SJCRH30 (cell line): Measurements from ENCODE around the gene UBE2I. TPM values are rescaled to one million over a fixed set of nuclear protein-coding genes. Genes with fewer than 3 reads are reported as not detected.

Source experiments
- DNase-seq, 2 experiments: peaks; one replicate each; pipeline ENCODE4 v3.0.0-alpha.2; 2015 to 2020
- H3K27ac ChIP-seq: fragments of 250-450 bp; sonication (Bioruptor Pico); 2 replicates; pipeline ENCODE4 v1.5.1; 2020; ENCODE audit warnings: mild to moderate bottlenecking, moderate library complexity
- H3K27me3 ChIP-seq: fragments of 250-450 bp; sonication (Bioruptor Pico); 2 replicates; pipeline ENCODE4 v1.5.1; 2020; ENCODE audit warnings: mild to moderate bottlenecking, moderate library complexity
- H3K36me3 ChIP-seq: fragments of 250-450 bp; sonication (Bioruptor Pico); 2 replicates; pipeline ENCODE4 v1.5.1; 2020; ENCODE audit warnings: mild to moderate bottlenecking, moderate library complexity
- H3K4me1 ChIP-seq: fragments of 250-450 bp; sonication (Bioruptor Pico); 2 replicates; pipeline ENCODE4 v1.5.1; 2020; ENCODE audit warnings: mild to moderate bottlenecking, moderate library complexity
- H3K4me3 ChIP-seq: fragments of 250-450 bp; sonication (Bioruptor Pico); 2 replicates; pipeline ENCODE4 v1.5.1; 2020; ENCODE audit warnings: mild to moderate bottlenecking, moderate library complexity
- H3K9me3 ChIP-seq: fragments of 250-450 bp; sonication (Bioruptor Pico); replicated peaks from 2 replicates; pipeline ENCODE4 v1.5.1; 2020; ENCODE audit warnings: mild to moderate bottlenecking, moderate library complexity
- total RNA-seq: library from RNA; depleted of rRNA; stranded (reverse); fragments of >200 nt; shearing (Covaris generic); gene quantifications from 2 replicates; pipeline ENCODE4 v1.2.3, GENCODE V29; 2014

The UBE2I gene
- total RNA-seq, 1 experiment from 2014 or later: 181 TPM

DNA sequence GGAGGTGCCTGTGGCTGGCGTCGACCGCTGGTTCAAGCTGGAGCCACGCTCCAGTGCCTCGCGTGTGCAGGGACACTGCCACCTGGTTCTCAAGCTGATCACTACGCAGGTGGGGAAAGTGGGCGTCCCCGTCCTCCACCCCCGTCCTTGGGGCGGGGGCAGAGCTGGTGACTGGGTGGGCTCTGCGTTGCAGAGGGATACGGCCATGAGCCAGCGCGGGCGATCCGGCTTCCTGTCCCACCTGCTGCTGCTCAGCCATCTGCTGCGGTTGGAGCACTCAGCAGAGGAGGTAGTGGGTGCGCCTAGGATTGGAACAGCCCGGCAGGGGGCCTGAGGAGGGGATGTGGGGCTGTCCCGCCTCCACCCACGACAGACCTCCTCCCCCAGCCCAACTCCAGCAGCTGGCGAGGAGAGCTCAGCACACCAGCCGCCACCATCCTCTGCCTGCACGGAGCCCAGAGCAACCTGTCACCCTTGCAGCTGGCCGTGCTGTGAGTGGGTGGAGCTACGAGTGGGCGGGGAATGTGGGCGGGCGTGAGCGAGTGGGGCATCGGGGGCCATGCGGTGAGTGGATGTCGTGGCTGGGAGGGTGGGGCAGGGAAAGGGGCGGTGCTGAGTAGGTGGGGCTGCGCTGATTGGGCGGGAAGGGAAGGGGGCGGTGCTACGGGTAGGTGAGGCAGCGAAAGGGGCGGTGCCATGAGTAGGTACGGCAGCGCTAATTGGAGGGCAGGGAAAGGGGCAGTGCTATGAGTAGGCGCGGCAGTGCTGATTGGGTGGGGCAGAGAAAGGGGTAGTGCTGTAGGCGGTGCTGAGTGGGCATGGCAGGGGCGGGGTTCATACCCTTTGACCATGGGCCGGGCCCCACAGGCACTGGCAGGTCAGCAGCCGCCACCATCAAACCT is 33.3 kb downstream of the UBE2I start:
- Histone ChIP-seq H3K4me3 (peak overlapping the region; percentile 25; the same call in 1 of the 2 replicates), H3K4me1 (peaks cover 14% of the 10 kb centered on the region), H3K27ac (no peak overlapping the region), H3K9me3 (no peaks in the 10 kb centered on the region), H3K27me3 (0 out of 2 replicates have a peak, but pooled peaks cover 2% of the 10 kb centered on the region), H3K36me3 (no peaks in the 10 kb centered on the region)
- DNase-seq: peak; percentile 99

DNA sequence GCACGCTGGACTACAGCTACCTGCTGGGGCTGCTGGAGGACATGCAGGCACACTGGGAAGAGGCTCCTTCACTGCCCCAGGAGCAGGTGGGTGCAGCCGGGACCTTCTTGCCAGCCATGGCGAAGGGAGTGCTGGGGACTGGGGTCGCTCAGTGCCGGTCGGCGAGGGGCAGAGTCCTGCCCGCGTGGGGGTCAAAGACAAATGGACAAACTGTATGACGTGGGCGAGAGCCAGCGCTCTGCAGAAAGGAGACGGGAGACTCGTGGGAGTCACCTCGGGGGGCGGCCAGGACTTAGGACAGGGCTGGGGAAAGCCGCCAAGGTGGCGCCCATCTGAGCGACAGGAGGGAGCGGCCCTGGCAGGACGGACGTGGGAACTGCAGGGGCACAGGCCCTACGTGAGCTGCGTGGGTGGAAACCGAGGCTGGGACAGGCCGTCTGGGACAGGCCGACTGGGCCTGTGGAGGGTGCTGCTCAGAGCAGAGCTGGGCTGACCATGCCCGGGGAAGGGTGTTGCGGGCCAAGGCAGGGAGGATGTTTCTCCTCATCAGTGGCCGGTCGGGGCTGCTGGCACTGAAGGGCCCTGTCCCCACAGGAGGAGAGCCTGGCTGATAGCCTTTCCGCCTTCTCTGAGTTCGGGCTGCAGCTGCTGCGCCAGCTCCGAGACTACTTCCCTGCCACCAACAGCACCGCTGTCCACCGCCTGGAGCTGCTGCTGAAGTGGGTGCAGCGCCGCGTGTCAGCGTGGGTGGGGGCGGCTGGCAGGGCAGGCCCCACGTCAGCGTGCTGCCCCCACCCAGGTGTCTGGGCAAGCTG is 34.2 kb downstream of the UBE2I start:
- H3K4me1 ChIP-seq: peaks cover 14% of the 10 kb centered on the region
- no peaks in the 10 kb centered on the region for H3K9me3 ChIP-seq
- 0 out of 2 replicates have a peak overlapping the region, but pooled peaks have one; percentile 5 for H3K4me3 ChIP-seq
- H3K27me3 ChIP-seq: 0 out of 2 replicates have a peak, but pooled peaks cover 2% of the 10 kb centered on the region
- H3K36me3 ChIP-seq: no peaks in the 10 kb centered on the region; the same call in 1 of the 2 replicates
- H3K27ac ChIP-seq: no peak overlapping the region
- peak; percentile 40 to 44 for DNase-seq

DNA sequence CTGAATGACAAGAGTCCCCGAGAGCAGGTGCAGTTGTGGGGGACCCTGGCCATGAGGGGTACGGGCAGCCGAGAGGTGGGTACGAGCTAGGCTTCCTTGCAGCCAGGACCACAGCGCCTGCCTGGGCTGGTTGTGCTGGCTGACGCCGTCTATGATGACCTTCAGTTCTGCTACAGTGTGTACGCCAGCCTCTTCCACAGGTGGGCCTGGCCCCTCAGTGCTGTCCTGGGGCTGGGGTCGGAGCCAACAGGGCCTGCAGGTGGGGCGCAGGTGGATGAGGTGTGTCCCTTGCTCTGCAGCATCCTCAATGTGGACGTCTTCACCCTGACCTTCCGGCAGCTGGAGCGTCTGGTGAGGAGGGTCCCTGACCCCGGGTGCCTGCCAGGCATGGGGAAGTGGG is 35.1 kb downstream of the UBE2I start:
- Histone ChIP-seq H3K27ac (no peak overlapping the region), H3K4me1 (peaks cover 14% of the 10 kb centered on the region), H3K9me3 (no peaks in the 10 kb centered on the region), H3K27me3 (0 out of 2 replicates have a peak, but pooled peaks cover 2% of the 10 kb centered on the region), H3K4me3 (no peak overlapping the region), H3K36me3 (no peaks in the 10 kb centered on the region; the same call in 1 of the 2 replicates)
- no peak for DNase-seq

DNA sequence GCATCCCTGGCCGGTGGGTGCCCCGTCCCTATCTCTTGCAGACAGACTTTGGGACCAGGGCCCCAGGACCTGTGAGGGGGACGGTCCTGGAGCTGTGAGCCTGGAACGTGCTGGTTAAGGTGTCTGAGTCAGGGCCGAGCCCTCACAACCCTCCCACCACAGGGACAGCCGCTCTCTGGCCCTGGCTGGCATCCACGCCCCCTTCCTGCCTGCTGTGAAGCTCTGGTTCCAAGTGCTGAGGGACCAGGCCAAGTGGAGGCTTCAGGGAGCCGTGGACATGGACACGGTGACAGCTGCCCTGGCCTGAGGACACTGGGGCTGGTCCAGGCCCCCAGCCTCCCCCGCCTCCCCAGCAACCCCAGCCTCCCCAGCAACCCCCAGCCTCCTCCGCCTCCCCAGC is 35.7 kb downstream of the UBE2I start:
- Histone ChIP-seq H3K36me3 (no peaks in the 10 kb centered on the region; the same call in 1 of the 2 replicates), H3K27me3 (0 out of 2 replicates have a peak, but pooled peaks cover 2% of the 10 kb centered on the region), H3K4me1 (peaks cover 14% of the 10 kb centered on the region), H3K4me3 (no peak overlapping the region), H3K9me3 (no peaks in the 10 kb centered on the region), H3K27ac (no peak overlapping the region)
- DNase-seq: peak; percentile 44 to 49

DNA sequence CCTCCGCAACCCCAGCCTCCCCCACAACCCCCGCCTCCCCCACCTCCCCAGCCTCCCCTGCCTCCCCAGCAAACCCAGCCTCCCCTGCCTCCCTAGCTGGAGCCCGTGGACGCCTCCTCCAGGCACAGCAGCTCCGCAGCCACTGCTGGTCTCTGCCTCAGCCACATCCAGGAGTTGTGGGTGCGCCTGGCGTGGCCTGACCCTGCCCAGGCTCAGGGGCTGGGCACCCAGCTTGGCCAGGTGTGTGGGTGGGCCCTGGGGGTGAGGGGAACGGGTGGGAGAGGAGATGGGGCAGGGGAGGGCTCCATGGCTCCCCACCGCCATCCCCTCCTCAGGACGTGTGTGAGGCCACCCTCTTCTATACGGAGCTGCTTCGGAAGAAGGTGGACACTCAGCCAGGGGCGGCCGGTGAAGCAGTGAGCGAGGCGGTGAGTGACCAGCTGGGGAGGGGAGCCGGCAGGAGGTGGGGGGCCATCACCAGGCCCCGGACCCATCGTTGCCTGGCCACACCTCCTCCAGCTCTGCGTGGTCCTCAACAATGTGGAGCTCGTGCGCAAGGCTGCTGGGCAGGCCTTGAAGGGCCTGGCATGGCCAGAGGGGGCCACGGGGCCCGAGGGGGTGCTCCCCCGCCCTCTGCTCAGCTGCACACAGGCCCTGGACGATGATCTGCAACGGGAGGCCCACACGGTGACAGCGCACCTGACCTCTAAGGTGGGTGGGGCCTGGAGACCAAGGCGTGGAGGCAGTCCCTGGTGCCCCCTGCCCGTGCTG is 36.4 kb downstream of the UBE2I start:
- Histone ChIP-seq H3K4me1 (peaks cover 16% of the 10 kb centered on the region), H3K27ac (no peak overlapping the region), H3K9me3 (no peaks in the 10 kb centered on the region), H3K36me3 (no peaks in the 10 kb centered on the region; the same call in 1 of the 2 replicates), H3K4me3 (no peak overlapping the region), H3K27me3 (0 out of 2 replicates have a peak, but pooled peaks cover 2% of the 10 kb centered on the region)
- DNase-seq: no peak

DNA sequence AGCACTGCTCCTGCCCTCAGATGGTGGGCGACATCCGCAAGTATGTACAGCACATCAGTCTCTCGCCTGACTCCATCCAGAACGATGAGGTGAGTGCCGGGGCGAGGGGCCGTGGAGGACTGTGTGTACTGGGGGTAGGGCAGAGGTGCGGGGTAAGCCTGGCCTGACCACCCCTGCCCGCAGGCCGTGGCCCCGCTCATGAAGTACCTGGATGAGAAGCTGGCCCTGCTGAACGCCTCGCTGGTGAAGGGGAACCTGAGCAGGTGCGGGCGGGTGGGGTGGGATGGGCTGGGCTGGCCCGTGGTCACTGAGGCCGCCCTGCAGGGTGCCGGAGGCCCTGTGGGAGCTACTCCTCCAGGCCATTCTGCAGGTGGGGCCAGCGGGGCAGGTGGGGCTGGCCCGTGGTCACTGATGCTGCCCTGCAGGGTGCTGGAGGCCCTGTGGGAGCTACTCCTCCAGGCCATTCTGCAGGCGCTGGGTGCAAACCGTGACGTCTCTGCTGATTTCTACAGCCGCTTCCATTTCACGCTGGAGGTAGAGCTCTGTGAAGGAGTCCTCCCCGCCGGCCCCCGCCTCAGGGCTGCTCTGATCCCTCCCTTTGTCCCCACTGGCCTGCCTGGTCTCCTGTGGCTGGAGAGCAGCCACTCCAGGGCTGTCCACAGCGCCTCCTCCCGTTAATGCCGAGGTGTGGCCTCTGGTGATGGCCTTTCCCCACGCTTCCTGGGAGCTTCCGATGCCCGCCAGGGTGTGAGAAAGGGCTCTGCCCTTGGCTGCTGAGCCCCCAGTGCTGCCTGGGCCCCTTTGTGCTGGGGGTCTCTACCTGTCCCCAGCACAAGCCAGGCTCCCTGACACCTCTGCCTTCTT is 37.2 kb downstream of the UBE2I start:
- peaks cover 18% of the 10 kb centered on the region for H3K4me1 ChIP-seq
- no peaks in the 10 kb centered on the region for H3K9me3 ChIP-seq
- H3K4me3 ChIP-seq: no peak overlapping the region
- no peaks in the 10 kb centered on the region; the same call in 1 of the 2 replicates for H3K36me3 ChIP-seq
- no peak for DNase-seq
- 0 out of 2 replicates have a peak, but pooled peaks cover 2% of the 10 kb centered on the region for H3K27me3 ChIP-seq
- H3K27ac ChIP-seq: no peak overlapping the region

DNA sequence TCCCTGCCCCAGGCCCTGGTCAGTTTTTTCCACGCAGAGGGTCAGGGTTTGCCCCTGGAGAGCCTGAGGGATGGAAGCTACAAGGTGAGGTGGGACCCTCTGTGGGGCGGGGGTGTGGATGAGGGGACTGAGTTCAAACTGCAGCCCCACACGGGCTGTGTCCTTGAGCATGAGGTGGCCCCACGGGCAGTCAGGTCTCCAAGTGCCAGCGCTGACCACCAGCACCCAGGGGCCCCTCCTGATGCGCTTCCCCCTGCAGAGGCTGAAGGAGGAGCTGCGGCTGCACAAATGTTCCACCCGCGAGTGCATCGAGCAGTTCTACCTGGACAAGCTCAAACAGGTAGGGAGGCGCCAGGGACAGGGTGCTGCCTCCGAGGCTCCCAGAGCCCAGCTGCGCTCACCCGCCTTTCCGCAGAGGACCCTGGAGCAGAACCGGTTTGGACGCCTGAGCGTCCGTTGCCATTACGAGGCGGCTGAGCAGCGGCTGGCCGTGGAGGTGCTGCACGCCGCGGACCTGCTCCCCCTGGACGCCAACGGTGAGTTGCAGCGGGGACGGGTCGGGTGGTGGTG is 37.9 kb downstream of the UBE2I start:
- Histone ChIP-seq H3K27me3 (0 out of 2 replicates have a peak, but pooled peaks cover 2% of the 10 kb centered on the region), H3K36me3 (no peaks in the 10 kb centered on the region; the same call in 1 of the 2 replicates), H3K27ac (no peak overlapping the region), H3K4me3 (no peak overlapping the region), H3K4me1 (peaks cover 16% of the 10 kb centered on the region), H3K9me3 (no peaks in the 10 kb centered on the region)
- DNase-seq: no peak

DNA sequence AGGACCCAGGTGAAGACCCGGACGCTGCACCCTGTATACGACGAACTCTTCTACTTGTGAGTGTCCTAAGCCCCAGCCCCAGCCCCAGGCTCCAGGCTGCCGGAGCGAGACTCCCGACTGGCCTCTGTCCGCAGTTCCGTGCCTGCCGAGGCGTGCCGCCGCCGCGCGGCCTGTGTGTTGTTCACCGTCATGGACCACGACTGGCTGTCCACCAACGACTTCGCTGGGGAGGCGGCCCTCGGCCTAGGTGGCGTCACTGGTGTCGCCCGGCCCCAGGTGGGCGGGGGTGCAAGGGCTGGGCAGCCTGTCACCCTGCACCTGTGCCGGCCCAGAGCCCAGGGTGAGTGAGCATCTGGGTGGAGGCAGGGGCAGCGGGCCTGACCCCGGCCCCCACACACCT is 38.5 kb downstream of the UBE2I start:
- H3K4me3 ChIP-seq: no peak overlapping the region
- no peaks in the 10 kb centered on the region; the same call in 1 of the 2 replicates for H3K36me3 ChIP-seq
- no peak for DNase-seq
- H3K4me1 ChIP-seq: peaks cover 15% of the 10 kb centered on the region
- H3K27me3 ChIP-seq: 0 out of 2 replicates have a peak, but pooled peaks cover 2% of the 10 kb centered on the region
- no peak overlapping the region for H3K27ac ChIP-seq
- no peaks in the 10 kb centered on the region for H3K9me3 ChIP-seq

DNA sequence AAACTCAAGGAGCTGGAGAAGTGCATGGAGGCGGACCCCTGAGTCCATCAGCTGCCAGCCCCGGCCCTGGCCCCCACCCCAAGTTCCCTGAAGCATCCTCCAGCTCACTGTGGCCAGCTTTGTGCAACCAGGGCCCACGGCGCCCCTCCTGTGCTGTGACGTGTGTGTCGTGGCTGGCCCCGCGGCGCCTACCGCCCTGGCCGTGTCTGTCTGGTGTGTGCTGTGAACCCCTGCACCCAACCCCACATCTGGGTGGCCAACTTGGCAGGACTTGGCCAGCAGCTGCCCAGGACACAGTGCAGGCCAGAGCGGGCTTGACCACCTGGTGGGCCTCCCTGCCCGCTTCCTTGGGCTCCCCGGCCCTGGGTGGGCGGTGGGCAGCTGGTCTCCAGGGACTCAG is 39.0 kb downstream of the UBE2I start:
- no peak for DNase-seq
- H3K27ac ChIP-seq: no peak overlapping the region
- peaks cover 12% of the 10 kb centered on the region for H3K4me1 ChIP-seq
- H3K27me3 ChIP-seq: 0 out of 2 replicates have a peak, but pooled peaks cover 2% of the 10 kb centered on the region
- H3K9me3 ChIP-seq: no peaks in the 10 kb centered on the region
- H3K36me3 ChIP-seq: no peaks in the 10 kb centered on the region; the same call in 1 of the 2 replicates
- no peak overlapping the region for H3K4me3 ChIP-seq

DNA sequence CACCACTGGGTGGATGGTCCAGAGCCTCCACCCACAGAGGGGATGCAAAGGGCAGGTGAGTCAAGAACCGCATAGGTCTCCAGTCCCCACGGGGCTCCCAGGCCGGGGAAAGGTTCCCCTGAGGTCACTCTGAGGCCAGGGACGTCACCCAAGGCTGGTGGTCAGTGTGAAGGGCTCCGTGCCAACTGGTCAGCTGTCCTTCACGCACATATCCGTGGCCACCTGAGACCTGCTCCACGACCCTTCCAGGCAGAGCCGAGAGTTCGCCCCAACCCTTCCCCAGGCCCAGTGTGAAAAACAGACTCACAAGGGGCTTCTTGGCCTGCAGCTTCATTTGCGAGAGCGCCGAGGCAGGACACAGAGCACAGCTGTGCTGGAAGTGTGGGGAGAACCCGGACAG is 39.5 kb downstream of the UBE2I start:
- DNase-seq: no peak
- H3K27ac ChIP-seq: no peak overlapping the region
- no peak overlapping the region for H3K4me3 ChIP-seq
- H3K9me3 ChIP-seq: no peaks in the 10 kb centered on the region
- 0 out of 2 replicates have a peak, but pooled peaks cover 2% of the 10 kb centered on the region for H3K27me3 ChIP-seq
- peaks cover 10% of the 10 kb centered on the region for H3K4me1 ChIP-seq
- H3K36me3 ChIP-seq: no peaks in the 10 kb centered on the region; the same call in 1 of the 2 replicates

DNA sequence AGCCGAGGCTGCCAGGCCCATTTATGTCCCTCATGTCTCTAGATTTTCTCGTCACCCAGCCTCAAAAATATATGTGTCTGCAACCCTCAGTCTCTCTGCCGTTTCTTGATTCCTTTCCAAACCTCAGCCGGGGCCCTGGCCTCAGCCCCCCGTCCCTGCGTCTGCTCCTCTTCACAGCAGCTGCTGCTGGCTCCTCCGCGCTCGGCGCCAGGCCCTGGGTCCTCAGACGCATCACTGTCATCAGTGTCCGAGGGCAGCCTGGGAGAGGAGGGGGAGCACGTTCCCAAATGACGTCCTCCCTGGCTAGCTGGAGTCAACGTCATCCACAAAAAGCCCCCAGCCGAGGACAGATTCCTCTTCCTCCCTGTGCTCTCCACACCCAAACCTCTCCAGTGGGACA is 39.9 kb downstream of the UBE2I start:
- Histone ChIP-seq H3K9me3 (no peaks in the 10 kb centered on the region), H3K4me1 (peaks cover 10% of the 10 kb centered on the region), H3K4me3 (no peak overlapping the region), H3K36me3 (no peaks in the 10 kb centered on the region; the same call in 1 of the 2 replicates), H3K27me3 (0 out of 2 replicates have a peak, but pooled peaks cover 2% of the 10 kb centered on the region), H3K27ac (no peak overlapping the region)
- DNase-seq: no peak

DNA sequence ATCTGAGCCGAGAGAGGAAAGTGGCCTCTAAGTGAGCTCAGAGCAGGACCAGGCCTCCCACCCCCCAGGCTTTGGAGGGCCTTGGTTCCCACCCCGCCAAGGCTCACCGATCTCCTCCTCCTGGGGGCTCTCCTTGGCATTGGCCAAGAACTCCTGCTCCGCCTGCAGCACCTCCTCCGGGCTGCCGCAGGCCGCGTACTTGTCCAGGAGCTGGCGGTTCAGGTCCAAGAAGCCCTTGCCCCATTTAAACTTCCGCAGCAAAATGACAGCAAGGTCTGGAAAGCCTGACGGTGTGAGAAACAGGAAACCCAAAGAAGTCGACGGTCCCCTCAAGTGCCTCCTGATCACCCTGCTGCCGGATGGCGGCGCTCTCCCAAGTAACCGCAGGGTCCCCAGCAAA is 40.5 kb downstream of the UBE2I start:
- no peaks in the 10 kb centered on the region for H3K9me3 ChIP-seq
- H3K4me1 ChIP-seq: peaks cover 7% of the 10 kb centered on the region
- H3K4me3 ChIP-seq: no peak overlapping the region
- H3K36me3 ChIP-seq: no peaks in the 10 kb centered on the region; the same call in 1 of the 2 replicates
- H3K27me3 ChIP-seq: no peaks in the 10 kb centered on the region
- no peak overlapping the region for H3K27ac ChIP-seq
- no peak for DNase-seq

DNA sequence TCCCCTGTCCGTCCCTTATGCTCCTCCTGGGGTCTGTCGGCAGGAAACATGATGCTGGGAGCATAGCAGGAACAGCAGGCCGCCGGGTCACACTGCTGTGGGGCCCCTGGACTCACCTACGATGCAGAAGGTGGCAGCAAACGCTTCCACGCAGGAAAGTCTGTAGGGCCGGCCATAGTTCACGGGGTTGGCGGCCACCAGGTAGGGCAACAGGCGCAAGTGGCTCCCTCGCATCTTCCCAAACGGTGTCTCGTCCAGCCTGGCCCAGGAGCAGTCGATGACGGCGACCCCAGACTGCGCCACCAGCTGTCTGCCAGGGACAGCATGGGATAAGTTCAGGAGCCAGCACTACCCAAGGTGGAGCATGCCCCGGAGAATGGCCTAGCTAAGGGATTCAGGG is 41.3 kb downstream of the UBE2I start:
- H3K4me3 ChIP-seq: peak overlapping the region; percentile 76
- no peaks in the 10 kb centered on the region for H3K9me3 ChIP-seq
- H3K27me3 ChIP-seq: no peaks in the 10 kb centered on the region
- no peaks in the 10 kb centered on the region; the same call in 1 of the 2 replicates for H3K36me3 ChIP-seq
- peaks cover 7% of the 10 kb centered on the region for H3K4me1 ChIP-seq
- H3K27ac ChIP-seq: no peak overlapping the region
- no peak for DNase-seq
